HG03064 (cell line): ENCODE measurements around the gene M1AP.

Experiments
- ATAC-seq: cut with Tn5 transposase; IDR thresholded peaks from one replicate; pipeline ENCODE4 v1.9.1; 2021; ENCODE audit warnings: low read depth; ENCODE audit not compliant: unreplicated experiment

M1AP gene

DNA sequence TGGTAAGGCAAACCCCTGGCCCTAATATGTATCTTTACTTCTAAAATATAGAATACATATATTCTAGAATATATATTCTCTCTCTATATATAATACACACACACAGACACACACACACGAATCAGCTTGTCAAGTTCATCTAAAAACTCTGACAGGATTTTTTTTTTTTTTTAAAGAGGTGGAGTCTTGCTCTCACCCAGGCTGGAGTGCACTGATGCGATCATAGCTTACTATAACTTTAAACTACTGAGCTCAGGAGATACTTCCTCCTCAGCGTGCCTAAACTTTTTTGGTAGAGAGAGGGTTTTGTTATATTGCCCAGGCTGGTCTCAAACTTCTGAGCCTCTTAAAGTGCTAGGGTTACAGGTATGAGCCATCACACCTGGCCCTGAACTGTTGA lies 48.5 kb downstream of the M1AP start:
- ATAC-seq, result no peak

GRCh38 chr2:74597410-74597809 lies 50.7 kb downstream of the M1AP start:
- no peak for ATAC-seq

- no peak for ATAC-seq
Measured at GRCh38 chr2:74596584-74596983, 51.5 kb downstream of the M1AP start.

- ATAC-seq, result no peak
Measured at GRCh38 chr2:74593826-74594772, 54.0 kb downstream of the M1AP start.

DNA sequence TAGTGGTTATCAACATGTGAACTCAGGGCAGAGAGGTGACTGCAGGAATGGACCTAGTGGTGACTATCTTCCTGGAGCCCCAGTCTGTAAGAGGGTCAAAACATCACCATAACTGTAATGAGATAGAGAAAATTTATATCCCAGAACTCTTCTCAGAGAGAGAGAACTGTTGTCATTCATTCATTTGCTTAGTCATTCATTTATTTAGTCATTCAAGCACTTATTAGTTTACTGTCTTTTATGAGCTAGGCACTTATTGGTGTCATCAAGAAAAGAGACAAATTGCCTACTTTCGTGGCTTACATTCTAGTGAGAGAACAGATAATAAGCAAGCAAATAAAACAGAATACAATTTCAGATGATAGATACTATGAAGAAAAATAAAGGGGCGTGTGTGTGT lies 59.5 kb downstream of the M1AP start:
- ATAC-seq, result no peak

DNA sequence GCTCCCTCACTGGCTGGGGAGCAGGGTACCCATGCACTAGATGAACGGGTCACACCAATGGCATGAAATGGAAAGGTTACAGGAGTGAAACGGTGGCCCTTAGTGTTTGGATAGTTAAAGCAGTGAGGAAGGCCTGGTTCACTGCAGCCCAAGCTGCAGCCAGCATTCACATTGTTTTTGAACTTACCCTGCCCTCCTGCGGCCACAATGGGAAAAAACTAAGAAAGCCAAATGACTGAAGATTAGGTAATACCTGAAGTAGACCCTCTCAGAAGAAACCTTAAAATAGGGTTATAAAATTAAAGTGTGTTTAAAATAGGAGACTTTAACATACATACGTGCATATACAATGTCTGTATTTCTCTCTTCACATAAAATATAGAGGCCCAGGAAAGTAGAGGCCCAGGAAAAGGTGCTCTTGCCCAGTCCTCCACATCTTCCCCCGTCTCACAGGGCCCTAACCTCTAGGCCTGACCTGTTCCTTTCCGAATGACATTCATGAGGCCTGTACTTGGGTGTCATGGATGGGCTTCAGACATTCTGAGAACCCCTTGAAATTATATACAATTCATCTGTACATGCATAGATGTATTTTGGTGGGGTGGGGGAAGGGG lies 60.4 kb downstream of the M1AP start:
- peak; percentile 47 for ATAC-seq

DNA sequence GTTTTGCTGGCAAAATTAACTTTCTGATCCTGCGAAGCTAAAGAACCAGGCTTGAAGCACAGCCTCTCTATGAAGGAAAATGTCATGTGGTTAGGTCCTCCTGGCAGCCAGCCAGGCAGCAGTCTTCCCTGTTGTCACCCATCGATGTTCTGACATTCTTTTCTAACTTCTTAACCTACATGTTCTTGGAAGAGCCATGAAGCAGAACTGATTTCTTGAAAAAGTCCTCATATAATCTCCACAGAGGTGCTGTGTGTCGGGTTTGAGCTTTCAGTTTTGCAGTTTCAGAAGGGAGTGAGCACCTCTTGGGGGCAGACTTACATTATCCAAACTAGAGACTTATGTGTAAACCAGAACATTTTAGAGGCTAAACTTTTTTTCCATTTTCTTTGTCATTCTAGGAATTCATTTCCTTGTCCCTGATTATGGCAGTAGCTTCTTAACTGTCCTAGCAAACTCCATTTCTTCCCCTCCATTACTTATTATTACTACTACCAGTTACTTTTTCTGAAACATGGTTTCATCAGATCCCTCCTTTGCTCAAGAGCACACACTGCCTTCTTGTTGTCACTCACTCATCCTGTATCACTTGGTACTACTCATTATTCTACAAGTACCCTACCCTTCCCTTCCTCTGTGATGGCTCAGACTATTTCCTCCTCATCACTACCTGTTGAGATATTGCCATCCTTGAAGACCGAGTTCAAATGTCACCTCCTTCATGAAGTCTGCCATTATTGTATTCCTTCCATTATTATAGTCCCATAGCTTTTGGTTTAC lies 62.5 kb downstream of the M1AP start:
- no peak for ATAC-seq

GRCh38 chr2:74584088-74584645 lies 64.0 kb downstream of the M1AP start:
- ATAC-seq, result no peak

- no peak for ATAC-seq
Measured at GRCh38 chr2:74583504-74583903, 64.6 kb downstream of the M1AP start.

GRCh38 chr2:74582184-74582583 lies 65.9 kb downstream of the M1AP start:
- no peak for ATAC-seq

GRCh38 chr2:74581463-74581862 lies 66.7 kb downstream of the M1AP start:
- no peak for ATAC-seq

DNA sequence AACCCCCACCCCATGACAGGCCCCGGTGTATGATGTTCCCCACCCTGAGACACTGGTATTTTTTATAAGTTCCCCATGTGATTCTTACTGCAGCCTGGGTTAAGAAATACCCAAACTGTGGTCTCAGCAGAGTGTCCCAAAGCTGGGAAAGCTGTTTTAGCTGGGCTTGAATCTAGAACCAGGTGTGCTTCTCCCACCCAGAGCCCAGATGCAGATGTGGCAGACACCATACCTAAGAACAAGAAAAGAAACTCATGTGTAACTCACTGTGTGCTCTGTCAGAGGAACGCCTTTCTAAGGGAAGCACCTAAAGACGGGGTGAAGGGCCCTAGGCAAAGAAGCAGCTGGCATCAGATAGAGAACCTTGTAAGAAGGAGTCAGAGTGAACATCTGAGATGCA lies 69.7 kb downstream of the M1AP start:
- ATAC-seq, result no peak

GRCh38 chr2:74577448-74577847 lies 70.7 kb downstream of the M1AP start:
- ATAC-seq, result no peak

DNA sequence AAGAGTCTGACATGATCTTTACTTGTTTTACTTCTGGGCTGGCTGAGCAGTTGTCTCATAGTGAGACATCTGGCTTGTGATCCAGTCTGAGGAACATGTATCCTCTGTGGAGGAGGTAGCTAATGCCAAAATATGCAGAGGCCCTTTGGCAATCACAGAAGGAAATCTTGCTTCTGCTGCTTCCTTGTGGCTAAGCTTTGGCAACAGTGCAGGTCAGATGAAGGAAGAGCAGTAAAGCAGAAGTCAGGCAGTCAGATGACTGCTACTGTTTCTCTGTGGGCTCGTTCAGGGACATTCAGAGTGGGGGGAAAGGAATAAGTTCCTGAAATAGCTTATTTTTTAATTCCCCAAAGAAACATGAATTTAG lies 71.3 kb downstream of the M1AP start:
- ATAC-seq, result no peak

- ATAC-seq, result no peak
Measured at GRCh38 chr2:74576211-74576862, 71.8 kb downstream of the M1AP start.

DNA sequence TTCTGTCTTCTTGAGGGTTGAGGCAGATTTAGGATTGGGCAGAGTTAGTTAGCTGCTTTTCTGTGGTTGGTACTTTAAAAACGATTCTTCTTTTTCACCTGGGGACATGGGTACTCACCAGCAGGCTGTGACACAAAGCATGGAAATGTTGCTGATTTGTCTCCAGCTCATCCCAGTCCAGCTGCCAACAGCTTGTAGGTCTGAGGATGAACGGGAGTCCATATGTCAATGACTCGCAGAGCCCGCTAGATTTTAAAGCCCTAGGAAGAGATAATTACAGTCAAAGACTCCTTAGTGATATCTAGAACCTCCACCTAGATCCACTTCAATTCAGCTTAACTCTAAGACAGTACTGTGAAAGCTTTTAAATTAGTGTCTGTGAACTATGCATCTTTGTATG lies 72.8 kb downstream of the M1AP start:
- ATAC-seq, result no peak

GRCh38 chr2:74573747-74574562 lies 74.2 kb downstream of the M1AP start:
- peak; percentile 44 for ATAC-seq

DNA sequence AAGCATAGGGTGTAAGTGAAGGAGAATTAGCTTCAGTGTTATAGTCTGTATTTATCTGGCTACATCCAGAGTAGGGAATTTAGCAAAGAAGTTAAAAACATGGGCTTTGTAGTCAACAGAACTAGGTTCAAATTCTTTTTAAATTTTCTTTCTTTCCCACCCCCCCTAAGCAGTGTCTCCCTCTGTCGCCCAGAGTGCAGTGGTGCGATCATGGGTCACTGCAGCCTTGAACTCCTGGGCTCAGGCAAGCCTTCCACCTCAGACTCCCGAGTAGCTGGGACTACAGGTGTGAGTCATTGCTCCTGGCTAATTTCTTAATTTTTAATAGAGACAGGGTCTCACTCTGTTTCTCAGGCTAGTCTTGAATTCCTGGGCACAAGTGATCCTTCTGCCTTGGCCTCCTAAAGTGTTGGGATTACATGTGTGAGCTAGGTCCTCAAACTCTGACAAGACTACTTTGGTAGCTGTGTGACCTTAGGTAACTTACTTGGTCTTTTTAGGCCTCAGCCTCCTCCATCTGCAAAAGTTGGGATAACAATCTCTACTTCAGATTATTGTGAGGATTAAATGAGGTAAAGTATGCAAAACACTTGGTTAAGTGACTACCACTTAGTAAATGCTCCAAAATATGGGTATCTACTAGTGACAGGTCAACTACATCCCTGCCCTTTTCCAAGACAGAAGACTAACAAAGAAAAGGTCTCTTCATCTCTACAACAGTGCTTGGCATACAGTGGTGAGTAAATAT lies 75.8 kb downstream of the M1AP start:
- ATAC-seq, result no peak

- no peak for ATAC-seq
Measured at GRCh38 chr2:74571058-74571457, 77.1 kb downstream of the M1AP start.
